PFSK-1 (cell line): Measurements from ENCODE around the gene STN1.

ENCODE experiments used
- POLR2AphosphoS5 ChIP-seq: IDR thresholded peaks from 2 replicates; pipeline ENCODE4 v1.6.1; 2012; ENCODE audit warnings: low read depth, mild to moderate bottlenecking, control low read depth, low read length, moderate library complexity
- TF ChIP-seq, protein P1 (sequence below), 2 experiments: IDR thresholded peaks; 2 replicates each; pipeline versions ENCODE4 v1.6.1 to v1.8.0; 2011 to 2012; ENCODE audit warnings: low read depth in 2 of 2, low read length in 2 of 2, control low read depth in 1 of 2, inconsistent platforms in 1 of 2, mild to moderate bottlenecking in 1 of 2, moderate library complexity in 1 of 2; ENCODE audit not compliant: insufficient read depth in 1 of 2

DNA sequence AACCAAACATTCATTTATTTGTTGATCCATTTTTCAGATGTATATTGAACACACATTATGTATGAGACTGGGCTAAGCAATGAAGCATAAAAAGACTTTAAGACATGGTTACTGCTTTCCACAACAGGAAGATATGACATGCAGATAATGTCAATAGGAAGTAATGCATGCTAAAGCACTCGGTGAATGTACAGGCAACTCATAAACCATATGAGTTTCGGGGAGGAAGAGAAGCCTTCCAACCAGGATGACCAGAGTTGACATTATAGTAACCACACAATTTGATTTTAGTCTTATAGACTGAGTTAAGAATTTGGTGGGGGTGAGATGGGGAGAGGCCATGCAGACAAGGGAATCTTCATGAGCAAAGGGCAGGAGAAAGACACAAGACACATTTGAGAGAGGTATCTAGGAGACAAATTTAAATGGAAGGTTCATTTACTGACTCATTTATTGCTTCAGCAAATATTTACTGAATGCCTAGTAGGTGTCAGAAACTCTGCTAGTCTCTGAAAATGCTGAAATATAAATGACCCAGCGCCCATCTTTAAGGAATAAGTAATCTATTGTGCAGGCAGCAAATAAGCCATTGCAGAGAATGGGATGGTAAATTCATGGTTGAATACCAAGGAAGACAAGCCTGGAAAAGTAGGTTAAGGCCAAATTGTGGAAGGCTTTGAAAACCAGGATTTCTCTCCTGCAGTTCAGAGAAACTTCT is 30.0 kb upstream of the STN1 start:
- TF ChIP-seq, protein P1, sequence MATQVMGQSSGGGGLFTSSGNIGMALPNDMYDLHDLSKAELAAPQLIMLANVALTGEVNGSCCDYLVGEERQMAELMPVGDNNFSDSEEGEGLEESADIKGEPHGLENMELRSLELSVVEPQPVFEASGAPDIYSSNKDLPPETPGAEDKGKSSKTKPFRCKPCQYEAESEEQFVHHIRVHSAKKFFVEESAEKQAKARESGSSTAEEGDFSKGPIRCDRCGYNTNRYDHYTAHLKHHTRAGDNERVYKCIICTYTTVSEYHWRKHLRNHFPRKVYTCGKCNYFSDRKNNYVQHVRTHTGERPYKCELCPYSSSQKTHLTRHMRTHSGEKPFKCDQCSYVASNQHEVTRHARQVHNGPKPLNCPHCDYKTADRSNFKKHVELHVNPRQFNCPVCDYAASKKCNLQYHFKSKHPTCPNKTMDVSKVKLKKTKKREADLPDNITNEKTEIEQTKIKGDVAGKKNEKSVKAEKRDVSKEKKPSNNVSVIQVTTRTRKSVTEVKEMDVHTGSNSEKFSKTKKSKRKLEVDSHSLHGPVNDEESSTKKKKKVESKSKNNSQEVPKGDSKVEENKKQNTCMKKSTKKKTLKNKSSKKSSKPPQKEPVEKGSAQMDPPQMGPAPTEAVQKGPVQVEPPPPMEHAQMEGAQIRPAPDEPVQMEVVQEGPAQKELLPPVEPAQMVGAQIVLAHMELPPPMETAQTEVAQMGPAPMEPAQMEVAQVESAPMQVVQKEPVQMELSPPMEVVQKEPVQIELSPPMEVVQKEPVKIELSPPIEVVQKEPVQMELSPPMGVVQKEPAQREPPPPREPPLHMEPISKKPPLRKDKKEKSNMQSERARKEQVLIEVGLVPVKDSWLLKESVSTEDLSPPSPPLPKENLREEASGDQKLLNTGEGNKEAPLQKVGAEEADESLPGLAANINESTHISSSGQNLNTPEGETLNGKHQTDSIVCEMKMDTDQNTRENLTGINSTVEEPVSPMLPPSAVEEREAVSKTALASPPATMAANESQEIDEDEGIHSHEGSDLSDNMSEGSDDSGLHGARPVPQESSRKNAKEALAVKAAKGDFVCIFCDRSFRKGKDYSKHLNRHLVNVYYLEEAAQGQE (IDR thresholded peaks at IDR 0.05; ENCODE audit: insufficient read depth in 1 of 2, low read depth in 2 of 2, low read length in 2 of 2): no peak
- no peak for TF ChIP-seq POLR2AphosphoS5
